Ishikawa (cell line): ENCODE data around the gene CXCL17.

Source experiments
- CEBPB ChIP-seq: IDR thresholded peaks from 2 replicates; pipeline ENCODE4 v1.6.1; 2012
- CREB1 ChIP-seq: IDR thresholded peaks from 2 replicates; pipeline ENCODE4 v1.6.1; 2012; ENCODE audit warnings: low read depth
- EGR1 ChIP-seq: IDR thresholded peaks from 2 replicates; pipeline ENCODE4 v1.6.1; 2012
- EP300 ChIP-seq: IDR thresholded peaks from 2 replicates; pipeline ENCODE4 v1.6.1; 2012; ENCODE audit warnings: borderline replicate concordance
- FOXM1 ChIP-seq: IDR thresholded peaks from 2 replicates; pipeline ENCODE4 v1.6.1; 2012; ENCODE audit warnings: low read depth, borderline replicate concordance
- MAX ChIP-seq: IDR thresholded peaks from 2 replicates; pipeline ENCODE4 v1.6.1; 2012
- NFIC ChIP-seq: IDR thresholded peaks from 2 replicates; pipeline ENCODE4 v1.6.1; 2012
- RAD21 ChIP-seq: IDR thresholded peaks from 2 replicates; pipeline ENCODE4 v1.6.1; 2012; ENCODE audit warnings: low read depth
- REST ChIP-seq: IDR thresholded peaks from 2 replicates; pipeline ENCODE4 v1.6.1; 2012; ENCODE audit warnings: low read depth, mild to moderate bottlenecking
- TAF1 ChIP-seq: IDR thresholded peaks from 2 replicates; pipeline ENCODE4 v1.6.1; 2012; ENCODE audit warnings: low read depth, mild to moderate bottlenecking
- TCF12 ChIP-seq: IDR thresholded peaks from 2 replicates; pipeline ENCODE4 v1.6.1; 2012; ENCODE audit warnings: low read depth
- TEAD4 ChIP-seq: IDR thresholded peaks from 2 replicates; pipeline ENCODE4 v1.6.1; 2012
- USF1 ChIP-seq: IDR thresholded peaks from 2 replicates; pipeline ENCODE4 v1.6.1; 2012
- YY1 ChIP-seq: IDR thresholded peaks from 2 replicates; pipeline ENCODE4 v1.6.1; 2012; ENCODE audit warnings: low read depth
- ZBTB7A ChIP-seq: IDR thresholded peaks from 2 replicates; pipeline ENCODE4 v1.6.1; 2012; ENCODE audit warnings: low read depth

The CXCL17 gene

GRCh38 chr19:42442833-42443232 lies at the start of gene CXCL17:
Gene CXCL17, minus strand, starts transcription at chr19:42442946. Its CDS starts 114 bp downstream, at chr19:42442832.
- TF ChIP-seq TCF12 (no peak), CREB1 (no peak), USF1 (no peak), TEAD4 (no peak), NFIC (no peak), TAF1 (no peak), YY1 (no peak), FOXM1 (no peak), ZBTB7A (no peak), MAX (no peak), REST (no peak), RAD21 (no peak), EP300 (no peak), CEBPB (no peak), EGR1 (no peak)

- TF ChIP-seq TEAD4 (no peak), TCF12 (no peak), EP300 (no peak), REST (no peak), ZBTB7A (no peak), TAF1 (no peak), RAD21 (no peak), MAX (no peak), USF1 (no peak)
Measured at GRCh38 chr19:42488783-42489521, 46.2 kb upstream of the CXCL17 start.

- no peak for TF ChIP-seq CEBPB
- TF ChIP-seq REST = no peak
- no peak for TF ChIP-seq MAX
- TF ChIP-seq EGR1 = no peak
- no peak for TF ChIP-seq FOXM1
- no peak for TF ChIP-seq USF1
- TF ChIP-seq TAF1 = no peak
- no peak for TF ChIP-seq CREB1
- no peak for TF ChIP-seq RAD21
- no peak for TF ChIP-seq YY1
- TF ChIP-seq TCF12 = no peak
- TF ChIP-seq NFIC = no peak
- no peak for TF ChIP-seq EP300
- no peak for TF ChIP-seq ZBTB7A
Measured at GRCh38 chr19:42487798-42488178, 45.0 kb upstream of the CXCL17 start.
